NCI-H510A treated with DMSO at 0.1 percent for 48 hours (cell line): ENCODE measurements around the gene SLC9A3.

Source experiments
- DNase-seq: peaks from one replicate; lab custom pipeline; 2025; lab: John Stamatoyannopoulos, UW

The SLC9A3 gene

GRCh38 chr5:428754-429452, 95.3 kb downstream of the SLC9A3 start:
- DNase-seq = no peak

DNA sequence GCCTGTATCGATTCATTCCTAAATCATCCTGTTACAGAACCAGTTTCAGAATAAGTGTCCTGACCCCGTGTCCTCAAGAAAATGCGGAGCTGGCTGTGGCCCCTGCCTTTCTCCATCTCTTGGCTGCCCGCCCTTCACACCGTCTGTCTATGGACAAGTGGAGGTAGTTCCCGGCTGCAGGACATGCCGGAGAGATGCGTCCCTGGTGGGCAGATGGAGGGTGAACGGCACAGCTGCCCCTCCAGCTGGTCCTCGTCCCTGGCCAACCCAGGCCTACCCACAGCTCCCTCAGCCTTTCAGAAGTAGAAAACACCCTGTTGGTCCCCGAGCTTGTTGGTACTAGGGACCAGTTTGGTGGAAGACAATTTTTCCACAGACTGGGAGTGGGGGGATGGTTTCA, 96.0 kb downstream of the SLC9A3 start:
- no peak for DNase-seq

GRCh38 chr5:427415-428087, 96.7 kb downstream of the SLC9A3 start:
- DNase-seq = no peak

DNA sequence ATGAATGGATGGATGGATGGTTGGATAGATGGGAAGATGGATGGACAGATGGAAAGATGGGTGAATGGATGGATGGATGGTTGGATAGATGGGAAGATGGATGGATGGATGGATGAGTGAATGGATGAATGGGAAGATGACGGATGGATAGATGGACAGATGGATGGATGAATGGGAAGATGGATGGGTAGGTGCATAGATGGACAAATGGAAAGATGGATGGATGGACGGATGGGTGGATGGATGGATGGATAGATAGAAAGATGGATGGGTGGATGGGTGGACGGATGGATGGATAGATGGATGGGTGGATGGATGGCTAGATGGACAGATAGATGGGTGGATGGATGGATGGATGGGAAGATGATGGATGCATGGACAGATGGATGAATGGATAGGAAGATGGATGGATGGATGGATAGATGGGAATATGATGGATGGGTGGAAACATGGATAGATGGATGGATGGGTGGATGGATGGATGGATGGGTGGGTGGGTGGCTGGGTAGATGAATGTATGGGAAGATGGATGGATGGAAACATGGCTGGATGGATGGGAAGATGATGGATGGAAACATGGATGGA, 97.8 kb downstream of the SLC9A3 start:
- DNase-seq = no peak

GRCh38 chr5:425714-426113, 98.5 kb downstream of the SLC9A3 start:
- no peak for DNase-seq

DNA sequence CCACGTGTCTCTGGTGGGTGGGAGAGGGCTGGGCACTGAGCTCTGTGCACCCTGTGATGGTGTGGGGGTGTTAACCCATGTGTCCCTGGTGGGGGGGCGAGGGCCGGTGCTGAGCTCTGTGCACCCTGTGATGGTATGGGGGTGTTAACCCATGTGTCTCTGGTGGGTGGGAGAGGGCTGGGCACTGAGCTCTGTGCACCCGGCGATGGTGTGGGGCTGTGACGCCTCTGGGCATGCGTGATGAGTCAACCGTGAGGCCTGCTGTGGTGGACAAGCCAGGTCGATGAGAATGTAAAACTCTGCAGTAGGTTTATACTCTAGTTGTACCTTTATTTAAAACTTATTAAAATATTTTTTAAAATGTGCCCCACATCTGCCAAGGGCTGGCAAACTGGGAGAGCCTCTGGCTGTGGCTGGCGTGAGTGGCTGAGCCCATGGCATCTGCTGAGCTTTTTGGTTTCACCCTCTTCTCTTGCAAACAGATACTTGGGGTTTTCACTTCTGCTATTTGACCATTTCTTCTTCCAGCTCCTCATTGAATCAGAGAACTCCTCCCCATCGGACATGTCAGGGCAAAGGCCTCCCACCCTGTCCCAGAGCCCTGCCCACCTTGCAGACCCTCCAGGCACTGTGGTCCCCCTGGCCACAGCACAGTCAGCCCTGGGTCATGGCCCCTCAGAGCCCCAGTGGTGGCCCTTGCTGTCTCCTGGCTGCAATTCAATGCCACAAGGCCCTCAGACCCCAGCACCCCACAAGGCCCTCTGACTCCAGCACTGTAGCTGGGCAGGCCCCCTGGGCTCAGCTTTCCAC, 99.7 kb downstream of the SLC9A3 start:
- DNase-seq = no peak

GRCh38 chr5:423626-424261, 100.5 kb downstream of the SLC9A3 start:
- DNase-seq = no peak

DNA sequence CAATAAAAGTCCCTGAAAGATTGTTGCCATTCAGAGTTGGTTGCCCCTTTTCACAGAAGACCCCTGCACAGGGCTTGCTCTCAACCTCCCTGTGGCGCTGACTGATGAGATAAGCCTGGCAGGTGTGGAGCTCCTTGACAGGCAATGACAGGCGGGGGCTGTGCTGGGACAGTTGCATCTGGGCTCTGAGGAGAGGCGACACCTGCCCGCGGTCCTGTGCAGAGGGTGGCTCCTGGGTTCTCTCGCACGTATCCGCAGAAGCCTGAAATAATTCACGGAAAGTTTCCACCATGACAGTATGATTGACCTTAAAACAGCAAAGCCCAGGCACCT, 101.0 kb downstream of the SLC9A3 start:
- DNase-seq = no peak

GRCh38 chr5:422323-423232, 101.7 kb downstream of the SLC9A3 start:
- no peak for DNase-seq

DNA sequence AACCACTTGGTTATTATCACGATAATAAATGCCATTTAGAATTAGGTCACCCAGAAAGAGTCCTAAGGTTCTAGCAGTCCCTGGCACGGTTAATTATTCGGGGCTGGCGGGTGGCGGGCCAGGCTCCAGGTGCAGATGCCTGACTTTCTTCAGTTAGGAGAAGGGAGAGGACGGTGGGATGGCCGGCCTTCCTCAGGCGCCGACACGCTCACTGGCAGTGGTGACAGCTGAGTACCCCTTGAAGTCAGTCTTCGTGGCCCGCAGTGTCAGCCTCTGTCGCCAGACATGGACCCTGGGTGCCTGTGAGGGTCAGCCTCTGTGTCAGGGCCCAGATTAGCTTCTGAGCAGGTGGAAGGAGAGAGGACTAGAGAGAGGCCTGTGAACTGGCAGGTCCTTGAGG, 102.3 kb downstream of the SLC9A3 start:
- DNase-seq = no peak

DNA sequence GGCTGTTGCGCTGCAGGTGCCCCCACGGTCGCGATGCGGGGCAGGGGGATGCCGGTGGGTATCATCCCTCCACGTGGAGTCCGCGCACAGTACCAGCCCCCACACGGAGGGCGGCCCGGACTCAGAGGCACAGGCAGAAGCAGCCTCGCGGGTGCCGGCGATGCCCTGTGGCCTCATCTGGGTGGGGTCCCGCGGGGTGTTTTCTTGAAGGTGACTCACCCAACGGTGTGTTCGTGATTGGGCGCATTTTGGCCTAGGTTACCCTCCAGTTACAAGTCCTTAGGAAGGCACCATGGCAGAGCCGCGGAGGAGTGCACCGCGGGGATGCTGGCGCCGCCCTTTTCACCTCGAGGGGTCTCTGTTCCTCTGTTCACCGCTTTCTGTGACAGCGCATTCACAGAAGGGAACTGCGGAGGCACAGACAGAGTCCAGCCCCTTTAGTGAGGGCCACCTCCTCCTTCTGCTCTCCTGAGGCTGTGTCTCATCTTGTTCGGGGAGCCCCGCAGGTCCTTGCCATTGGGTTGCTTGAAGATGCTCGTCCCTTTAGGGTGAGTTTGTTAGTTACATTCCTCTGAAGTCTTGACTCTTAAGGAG, 102.9 kb downstream of the SLC9A3 start:
- no peak for DNase-seq

DNA sequence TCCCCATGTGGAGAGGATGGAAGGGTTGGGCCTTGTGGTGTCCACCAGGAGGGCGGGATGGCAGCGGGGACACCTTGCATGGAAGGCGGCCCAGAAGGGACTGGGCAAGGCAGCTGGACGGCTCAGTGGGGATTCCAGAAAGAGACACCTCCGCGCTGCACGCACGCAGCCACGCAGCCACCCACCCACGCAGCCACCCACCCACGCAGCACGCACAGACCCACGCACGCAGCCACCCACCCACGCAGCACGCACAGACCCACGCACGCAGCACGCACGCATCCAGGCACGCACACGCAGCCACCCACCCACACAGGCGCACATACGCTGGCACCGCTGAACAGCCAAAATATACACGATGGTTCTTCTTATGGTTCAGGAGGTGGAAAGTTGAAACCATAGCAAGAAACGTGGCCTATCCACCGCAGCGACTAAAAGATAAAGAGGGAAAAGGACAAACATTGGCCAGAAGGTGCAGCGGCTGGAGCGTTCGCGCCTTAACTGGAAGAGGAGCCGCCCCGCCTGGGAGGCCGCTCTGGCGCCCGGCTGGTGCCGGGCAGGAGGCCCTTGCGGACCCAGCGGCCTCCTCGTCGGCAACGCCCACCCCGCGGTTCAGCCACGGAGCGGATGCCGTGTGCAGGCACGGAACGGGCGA, 103.5 kb downstream of the SLC9A3 start:
- no peak for DNase-seq
